HepG2 (cell line): ENCODE results near the gene TPBGL. TPM values are rescaled to one million over a fixed set of nuclear protein-coding genes. Genes with fewer than 3 reads are reported as not detected.

Experiments used
- ATAC-seq: fragments of 200-7000 bp; cut with Tn5 transposase; 3 replicates; pipeline ENCODE4 v1.9.1; 2020; ENCODE audit warnings: mild to moderate bottlenecking, moderate library complexity
- BruUV-seq: library from RNA; stranded (reverse); fragments of 400-500 nt; replicated peaks from 2 replicates; lab custom pipeline; 2021; lab: Mats Ljungman, UMichigan
- CTCF ChIA-PET: fragments of 300-600 bp; formaldehyde crosslinking; extraction: SDS; loops from one replicate; lab custom pipeline; 2021; ENCODE audit warnings: low total read pairs, inconsistent platforms, low intra/inter-chr PET ratio; lab: Yijun Ruan, JAX
- POLR2A ChIA-PET: fragments of 350-600 bp; sonication (Branson Sonifier 250); formaldehyde crosslinking; loops from one replicate; lab custom pipeline; 2020; ENCODE audit warnings: antibody characterized with exemption, inconsistent platforms; lab: Yijun Ruan, JAX
- DNase-seq: peaks from one replicate; pipeline ENCODE4 v3.0.0-alpha.2; 2015; ENCODE audit warnings: low spot score
- FAIRE-seq: peaks from 3 replicates; lab custom pipeline; 2011; peaks lifted over from hg19 to GRCh38; lab: Jason Lieb, UNC
- H2AFZ ChIP-seq: one replicate; pipeline ENCODE4 v1.6.1; 2011; ENCODE audit warnings: low read length, inconsistent platforms
- H3K27ac ChIP-seq: fragments of 300-600 bp; 3 replicates; pipeline ENCODE4 v1.8.0; 2011; ENCODE audit warnings: mixed run types, mild to moderate bottlenecking, mixed read lengths, low read length, inconsistent platforms; ENCODE audit not compliant: insufficient read depth; ENCODE audit errors: extremely low read length
- H3K27me3 ChIP-seq, 2 experiments: fragments of 200-600 bp in 1 of 2; 2 replicates in 1 of 2; 3 replicates in 1 of 2; pipeline versions ENCODE4 v1.6.0 to v1.8.0; 2011; ENCODE audit warnings: low read length in 2 of 2, mild to moderate bottlenecking in 2 of 2, moderate library complexity in 2 of 2, inconsistent platforms in 1 of 2; ENCODE audit not compliant: insufficient read depth in 2 of 2, control insufficient read depth in 1 of 2
- H3K36me3 ChIP-seq, 2 experiments: fragments of 200-600 bp in 1 of 2; replicated peaks in 1 of 2; 2 replicates in 1 of 2; 3 replicates in 1 of 2; pipeline versions ENCODE4 v1.5.1 to v1.8.0; 2011; ENCODE audit warnings: low read length in 2 of 2, inconsistent platforms in 1 of 2; ENCODE audit not compliant: insufficient read depth in 2 of 2, control insufficient read depth in 1 of 2
- H3K4me1 ChIP-seq: 2 replicates; pipeline ENCODE4 v1.5.1; 2012; ENCODE audit warnings: low read length, inconsistent platforms; ENCODE audit not compliant: insufficient read depth
- H3K4me2 ChIP-seq: 2 replicates; pipeline ENCODE4 v1.6.0; 2011; ENCODE audit warnings: low read depth, low read length, inconsistent platforms
- H3K4me3 ChIP-seq, 3 experiments: fragments of 200-600 bp in 1 of 3; sonication (generic), shearing (Covaris generic) in 1 of 3; replicated peaks in 1 of 3; 2 replicates each; pipeline ENCODE4 v1.5.1; 2011 to 2016; ENCODE audit warnings: low read length in 3 of 3, inconsistent platforms in 2 of 3, low read depth in 2 of 3, mild to moderate bottlenecking in 2 of 3, control low read depth in 1 of 3, mixed read lengths in 1 of 3; ENCODE audit not compliant: insufficient read depth in 1 of 3
- H3K79me2 ChIP-seq: one replicate; pipeline ENCODE4 v1.6.1; 2011; ENCODE audit warnings: low read length, inconsistent platforms; ENCODE audit not compliant: insufficient read depth
- H3K9ac ChIP-seq: 2 replicates; pipeline ENCODE4 v1.6.0; 2011; ENCODE audit warnings: mild to moderate bottlenecking, low read depth, low read length, inconsistent platforms; ENCODE audit not compliant: insufficient read depth
- H3K9me3 ChIP-seq: 2 replicates; pipeline ENCODE4 v1.5.1; 2012; ENCODE audit warnings: mild to moderate bottlenecking, low read length
- H4K20me1 ChIP-seq: 2 replicates; pipeline ENCODE4 v1.6.0; 2011; ENCODE audit warnings: inconsistent platforms, mild to moderate bottlenecking, low read length, moderate library complexity; ENCODE audit not compliant: insufficient read depth
- AKAP8 ChIP-seq: sonication (generic); formaldehyde crosslinking; IDR thresholded peaks from 2 replicates; pipeline ENCODE4 v1.5.1; 2020; ENCODE audit warnings: mild to moderate bottlenecking, missing genetic modification reagents
- BORCS8-MEF2B ChIP-seq: sonication (generic); formaldehyde crosslinking; IDR thresholded peaks from 2 replicates; pipeline ENCODE4 v1.8.0; 2022; ENCODE audit warnings: mild to moderate bottlenecking, missing genetic modification reagents
- EEA1 ChIP-seq: sonication (generic); formaldehyde crosslinking; IDR thresholded peaks from 2 replicates; pipeline ENCODE4 v1.5.1; 2020; ENCODE audit warnings: mild to moderate bottlenecking, missing genetic modification reagents, borderline replicate concordance
- KDM2A ChIP-seq: sonication (generic); formaldehyde crosslinking; IDR thresholded peaks from 2 replicates; pipeline ENCODE4 v1.4.0; 2020; ENCODE audit warnings: low read depth, missing genetic modification reagents, borderline replicate concordance
- MAFF ChIP-seq: IDR thresholded peaks from 2 replicates; pipeline ENCODE4 v1.6.1; 2011; ENCODE audit warnings: low read depth, low read length, improper control_type of control experiment
- MAFK ChIP-seq, 2 experiments: IDR thresholded peaks in 1 of 2; conservative IDR thresholded peaks in 1 of 2; 2 replicates each; pipeline ENCODE4 v1.6.1; 2011; ENCODE audit warnings: improper control_type of control experiment in 2 of 2, low read length in 2 of 2
- MBD4 ChIP-seq: IDR thresholded peaks from 2 replicates; pipeline ENCODE4 v1.6.1; 2012; ENCODE audit warnings: low read length, inconsistent platforms, borderline replicate concordance
- MTF2 ChIP-seq: sonication (generic); formaldehyde crosslinking; IDR thresholded peaks from 2 replicates; pipeline ENCODE4 v1.5.0; 2020; ENCODE audit warnings: missing genetic modification reagents, borderline replicate concordance
- POLR2AphosphoS5 ChIP-seq: IDR thresholded peaks from 2 replicates; pipeline ENCODE4 v1.6.1; 2012; ENCODE audit warnings: low read depth, low read length
- POLR2G ChIP-seq: fragments of 200-400 bp; formaldehyde crosslinking; IDR thresholded peaks from 2 replicates; pipeline ENCODE4 v1.6.1; 2018; ENCODE audit warnings: mild to moderate bottlenecking, low read depth, low read length, moderate library complexity
- RBM22 ChIP-seq: fragments of 200-400 bp; formaldehyde crosslinking; optimal IDR thresholded peaks from 2 replicates; pipeline ENCODE3; 2017; ENCODE audit warnings: mild to moderate bottlenecking, low read length, moderate library complexity
- SAFB2 ChIP-seq: sonication (generic); formaldehyde crosslinking; IDR thresholded peaks from 2 replicates; pipeline ENCODE4 v1.5.1; 2020; ENCODE audit warnings: missing genetic modification reagents, low read depth, mild to moderate bottlenecking, borderline replicate concordance
- SKIL ChIP-seq: sonication (generic); formaldehyde crosslinking; IDR thresholded peaks from 2 replicates; pipeline ENCODE4 v1.8.0; 2022; ENCODE audit warnings: missing genetic modification reagents, mild to moderate bottlenecking, moderate library complexity, borderline replicate concordance
- YEATS4 ChIP-seq: sonication (generic); formaldehyde crosslinking; IDR thresholded peaks from 2 replicates; pipeline ENCODE4 v1.4.0; 2020; ENCODE audit warnings: missing genetic modification reagents, borderline replicate concordance
- ZBTB38 ChIP-seq: sonication (generic); formaldehyde crosslinking; IDR thresholded peaks from 2 replicates; pipeline ENCODE4 v1.5.1; 2020; ENCODE audit warnings: mild to moderate bottlenecking, missing genetic modification reagents
- ZC3H13 ChIP-seq: sonication (generic); formaldehyde crosslinking; IDR thresholded peaks from 2 replicates; pipeline ENCODE4 v1.8.1; 2023; ENCODE audit warnings: mild to moderate bottlenecking, missing genetic modification reagents, moderate library complexity
- ZFP91 ChIP-seq: sonication (generic); formaldehyde crosslinking; IDR thresholded peaks from 2 replicates; pipeline ENCODE4 v1.9.0; 2022; ENCODE audit warnings: missing genetic modification reagents, mild to moderate bottlenecking, borderline replicate concordance
- ZNF230 ChIP-seq: sonication (generic); formaldehyde crosslinking; IDR thresholded peaks from 2 replicates; pipeline ENCODE4 v1.4.0; 2020; ENCODE audit warnings: mild to moderate bottlenecking, missing genetic modification reagents
- ZNF598 ChIP-seq: sonication (generic); formaldehyde crosslinking; IDR thresholded peaks from 2 replicates; pipeline ENCODE4 v1.5.1; 2020; ENCODE audit warnings: mild to moderate bottlenecking, missing genetic modification reagents, borderline replicate concordance
- ZNF776 ChIP-seq: sonication (generic); formaldehyde crosslinking; IDR thresholded peaks from 2 replicates; pipeline ENCODE4 v1.4.0; 2020; ENCODE audit warnings: mild to moderate bottlenecking, missing genetic modification reagents
- WGBS: methylation state at CpG from one replicate; pipeline ENCODE4 v1.1.6; 2017; ENCODE audit warnings: low lambda C conversion rate; 5-methylcytosine and 5-hydroxymethylcytosine counted together
- in situ Hi-C: cut with HindIII; loops from 2 replicates; pipeline ENCODE4 v1.10.0; 2017; ENCODE audit warnings: low pct_unique_long_range_greater_than_20kb; ENCODE audit not compliant: extremely low pct_ligation_motif_present
- intact Hi-C: fragments of 100-400 bp; cut with micrococcal nuclease; formaldehyde crosslinking; loops from one replicate; pipeline ENCODE4 v1.10.0; 2022; ENCODE audit not compliant: unreplicated experiment
- polyA plus RNA-seq, 8 experiments: library from polyadenylated mRNA; depleted of rRNA in 3 of 8; stranded (reverse) in 7 of 8; unstranded in 1 of 8; fragments of >200 nt; fragmentation: Illumina TruSeq in 4 of 8; extraction: Trizol in 4 of 8; gene quantifications; 2 replicates each; pipeline versions ENCODE4 v1.2.1 to v1.2.3, GENCODE V29; 2011 to 2016; ENCODE audit warnings: low read depth in 4 of 8, missing spikeins in 1 of 8, mixed read lengths in 1 of 8; ENCODE audit not compliant: insufficient read depth in 1 of 8
- total RNA-seq, 5 experiments: library from RNA; depleted of rRNA; stranded (reverse); fragments of >200 nt; fragmentation: Illumina TruSeq; extraction: Trizol; gene quantifications; 2 replicates each; pipeline ENCODE4 v1.2.3, GENCODE V29; 2016; ENCODE audit warnings: low read depth in 1 of 5

TPBGL gene
- total and polyA plus RNA-seq, 2 of the 13 experiments (the other 11 are each of a cell fraction or from before 2014, with no cell fraction given) = not detected

GRCh38 chr11:75262961-75263852 is 22.6 kb downstream of the TPBGL start:
- no peak overlapping the region for H3K4me3 ChIP-seq
- H3K79me2 ChIP-seq = no peaks in the 10 kb centered on the region
- in situ Hi-C loops = no loop called here
- DNase-seq (no peak), ATAC-seq (peak; percentile 13), FAIRE-seq (no peak)
- H4K20me1 ChIP-seq = no peaks in the 10 kb centered on the region
- H2AFZ ChIP-seq = no peak overlapping the region
- H3K9ac ChIP-seq = no peak overlapping the region
- H3K9me3 ChIP-seq = no peaks in the 10 kb centered on the region
- no peak overlapping the region for H3K27ac ChIP-seq
- CTCF ChIA-PET = no interaction called here
- intact Hi-C loops = no loop called here
- BruUV-seq = no TSS peak
- 58% methylated on average over 4 of the region's 17 CpGs for WGBS
- H3K36me3 ChIP-seq = 0 out of 5 replicates have a peak, but pooled peaks cover 0 to 3% of the 10 kb centered on the region in 2 experiments
- POLR2A ChIA-PET = no interaction called here
- peaks cover 0 to 5% of the 10 kb centered on the region in 2 experiments; a peak in 1 of 5 replicates for H3K27me3 ChIP-seq
- H3K4me2 ChIP-seq = no peak overlapping the region
- H3K4me1 ChIP-seq = peaks cover 26% of the 10 kb centered on the region
- TF ChIP-seq ZNF598 (CRISPR knock-in tag) = 0 out of 2 replicates have a peak, but pooled peaks have one; percentile 9
- TF ChIP-seq POLR2AphosphoS5 = 0 out of 2 replicates have a peak, but pooled peaks have one; percentile 16
- 0 out of 2 replicates have a peak, but pooled peaks have one; percentile 31 for TF ChIP-seq ZBTB38 (CRISPR knock-in tag)
- TF ChIP-seq YEATS4 (CRISPR knock-in tag) = no peak
- TF ChIP-seq ZNF776 (CRISPR knock-in tag) = 0 out of 2 replicates have a peak, but pooled peaks have one; percentile 15
- TF ChIP-seq ZFP91 (CRISPR knock-in tag) = peak; percentile 48; the same call in 1 of the 2 replicates
- TF ChIP-seq ZNF230 (CRISPR knock-in tag) = no peak
- TF ChIP-seq SKIL = no peak
- peak; percentile 69; the same call in 1 of the 2 replicates for TF ChIP-seq AKAP8
- peak; percentile 66; the same call in 1 of the 2 replicates for TF ChIP-seq KDM2A
- TF ChIP-seq MAFF = 0 out of 2 replicates have a peak, but pooled peaks have one; percentile 32
- 0 out of 2 replicates have a peak, but pooled peaks have one; percentile 7 for TF ChIP-seq BORCS8-MEF2B (CRISPR knock-in tag)
- peak; percentile 41; the same call in 1 of the 2 replicates for TF ChIP-seq SAFB2 (CRISPR knock-in tag)
- TF ChIP-seq MTF2 = no peak
- TF ChIP-seq MBD4 = 0 out of 2 replicates have a peak, but pooled peaks have one; percentile 20
- peak in 1 of 2 experiments; percentile 10; a peak in 1 of 4 replicates for TF ChIP-seq MAFK (conservative IDR thresholded peaks at IDR 0.05 in 1 of 2, IDR thresholded peaks at IDR 0.05 in 1 of 2; ENCODE audit: low read length in 2 of 2)
- TF ChIP-seq POLR2G = peak; percentile 60; the same call in 1 of the 2 replicates
- TF ChIP-seq EEA1 (CRISPR knock-in tag) = 0 out of 2 replicates have a peak, but pooled peaks have one; percentile 63
- peak; percentile 60 for TF ChIP-seq ZC3H13 (CRISPR knock-in tag)
- TF ChIP-seq RBM22 = peak; percentile 61
